ENCODE measurements around the gene CHAF1A.

CHAF1A gene

GRCh38 chr19:4472174-4472974 is 69.9 kb downstream of the CHAF1A start, which contains the start of gene HDGFL2:
Gene HDGFL2 (plus strand): TSS chr19:4472297. CDS start chr19:4472351, 54 bp downstream.
- Mint-ChIP-seq H3K36me3 (peaks cover 4% of the 10 kb centered on the region), H3K9me3 (no peaks in the 10 kb centered on the region), H3K27me3 (no peaks in the 10 kb centered on the region), H3K4me3 (peak within 1 kb of the TSS; percentile 74), H3K4me1 (peaks cover 20% of the 10 kb centered on the region), H3K27ac (peak within 1 kb of the TSS; percentile 37)
- CTCF ChIA-PET: interaction anchor here (1.0 to 1.9 kb wide), 3 partner anchors 71 to 485 kb away, joined by 3 to 11 read pairs (median 3); partner anchors contain the start of genes CHAF1A and SH3GL1
- DNase-seq: peak; percentile 27

GRCh38 chr19:4473011-4473762 is 70.7 kb downstream of the CHAF1A start:
- peaks cover 20% of the 10 kb centered on the region for H3K4me1 Mint-ChIP-seq
- CTCF ChIA-PET: no interaction called here
- peak overlapping the region; percentile 37 for H3K27ac Mint-ChIP-seq
- no peaks in the 10 kb centered on the region for H3K9me3 Mint-ChIP-seq
- peaks cover 9% of the 10 kb centered on the region for H3K36me3 Mint-ChIP-seq
- H3K4me3 Mint-ChIP-seq: peak overlapping the region; percentile 74
- no peak for DNase-seq
- H3K27me3 Mint-ChIP-seq: no peaks in the 10 kb centered on the region

GRCh38 chr19:4473763-4474513 is 71.5 kb downstream of the CHAF1A start:
- H3K9me3 Mint-ChIP-seq: no peaks in the 10 kb centered on the region
- H3K27me3 Mint-ChIP-seq: no peaks in the 10 kb centered on the region
- peak overlapping the region; percentile 74 for H3K4me3 Mint-ChIP-seq
- H3K4me1 Mint-ChIP-seq: peaks cover 20% of the 10 kb centered on the region
- DNase-seq: no peak
- peak overlapping the region; percentile 56 for H3K27ac Mint-ChIP-seq
- peaks cover 9% of the 10 kb centered on the region for H3K36me3 Mint-ChIP-seq
- CTCF ChIA-PET: no interaction called here

- Mint-ChIP-seq H3K4me3 (peak overlapping the region; percentile 74), H3K36me3 (peaks cover 9% of the 10 kb centered on the region), H3K27ac (peak overlapping the region; percentile 56), H3K4me1 (peaks cover 20% of the 10 kb centered on the region), H3K9me3 (no peaks in the 10 kb centered on the region), H3K27me3 (no peaks in the 10 kb centered on the region)
- DNase-seq: peak; percentile 49
- CTCF ChIA-PET: no interaction called here
Observed at GRCh38 chr19:4474514-4475022, 72.1 kb downstream of the CHAF1A start.

- Mint-ChIP-seq H3K27me3 (no peaks in the 10 kb centered on the region), H3K4me3 (no peak overlapping the region), H3K9me3 (no peaks in the 10 kb centered on the region), H3K4me1 (peaks cover 20% of the 10 kb centered on the region), H3K27ac (no peak overlapping the region), H3K36me3 (peaks cover 12% of the 10 kb centered on the region)
- no peak for DNase-seq
- CTCF ChIA-PET: interaction anchor here (0.7 kb wide), 1 partner anchor 161 kb away, joined by 3 read pairs; no protein-coding TSS in a partner anchor
Observed at GRCh38 chr19:4477034-4477801, 74.8 kb downstream of the CHAF1A start.

GRCh38 chr19:4482721-4483364 is 80.4 kb downstream of the CHAF1A start:
- DNase-seq: no peak
- no peaks in the 10 kb centered on the region for H3K4me1 Mint-ChIP-seq
- CTCF ChIA-PET: no interaction called here
- no peaks in the 10 kb centered on the region for H3K9me3 Mint-ChIP-seq
- H3K27me3 Mint-ChIP-seq: no peaks in the 10 kb centered on the region
- H3K36me3 Mint-ChIP-seq: peaks cover 16% of the 10 kb centered on the region
- no peak overlapping the region for H3K4me3 Mint-ChIP-seq
- no peak overlapping the region for H3K27ac Mint-ChIP-seq

- peaks cover 17% of the 10 kb centered on the region for H3K36me3 Mint-ChIP-seq
- CTCF ChIA-PET: no interaction called here
- H3K4me3 Mint-ChIP-seq: no peak overlapping the region
Observed at GRCh38 chr19:4483385-4483784, 80.9 kb downstream of the CHAF1A start.

GRCh38 chr19:4487572-4487971 is 85.1 kb downstream of the CHAF1A start:
- Mint-ChIP-seq H3K27ac (no peak overlapping the region), H3K4me3 (no peak overlapping the region), H3K27me3 (no peaks in the 10 kb centered on the region), H3K36me3 (peaks cover 30% of the 10 kb centered on the region), H3K9me3 (no peaks in the 10 kb centered on the region), H3K4me1 (no peaks in the 10 kb centered on the region)
- CTCF ChIA-PET: no interaction called here
- no peak for DNase-seq

More at GRCh38 chr19:4483385-4483784, 80.9 kb downstream of the CHAF1A start:
- no peak for DNase-seq
- Mint-ChIP-seq H3K27me3 (no peaks in the 10 kb centered on the region), H3K9me3 (no peaks in the 10 kb centered on the region), H3K27ac (no peak overlapping the region), H3K4me1 (no peaks in the 10 kb centered on the region)

GRCh38 chr19:4488496-4488895 is 86.1 kb downstream of the CHAF1A start:
- H3K4me1 Mint-ChIP-seq: no peaks in the 10 kb centered on the region
- H3K36me3 Mint-ChIP-seq: peaks cover 29% of the 10 kb centered on the region
- DNase-seq: no peak
- no peaks in the 10 kb centered on the region for H3K27me3 Mint-ChIP-seq
- CTCF ChIA-PET: no interaction called here
- H3K9me3 Mint-ChIP-seq: no peaks in the 10 kb centered on the region
- no peak overlapping the region for H3K4me3 Mint-ChIP-seq
- no peak overlapping the region for H3K27ac Mint-ChIP-seq

- CTCF ChIA-PET: no interaction called here
- no peak overlapping the region for H3K27ac Mint-ChIP-seq
- no peaks in the 10 kb centered on the region for H3K9me3 Mint-ChIP-seq
- H3K27me3 Mint-ChIP-seq: no peaks in the 10 kb centered on the region
- H3K4me3 Mint-ChIP-seq: no peak overlapping the region
- peaks cover 31% of the 10 kb centered on the region for H3K36me3 Mint-ChIP-seq
- H3K4me1 Mint-ChIP-seq: no peaks in the 10 kb centered on the region
- DNase-seq: no peak
Observed at GRCh38 chr19:4491446-4491845, 89.0 kb downstream of the CHAF1A start.

- no peak for DNase-seq
- Mint-ChIP-seq H3K9me3 (no peaks in the 10 kb centered on the region), H3K27me3 (no peaks in the 10 kb centered on the region), H3K4me1 (no peaks in the 10 kb centered on the region), H3K27ac (no peak overlapping the region), H3K36me3 (peaks cover 26% of the 10 kb centered on the region), H3K4me3 (no peak overlapping the region)
- CTCF ChIA-PET: no interaction called here
Observed at GRCh38 chr19:4492337-4493103, 90.1 kb downstream of the CHAF1A start.
